HuH-7.5 (cell line): ENCODE measurements around the gene SLC8A3.
"Not testable (repeated sequence)": the region's sequence is repeated elsewhere in the genome, so short reads cannot be mapped to it uniquely, and the experiment has no call there.

Source experiments
- DNase-seq: peaks from one replicate; pipeline ENCODE4 v3.0.0; 2011; ENCODE audit warnings: low spot score

The SLC8A3 gene

GRCh38 chr14:70188659-70189455 lies at the start of gene SLC8A3:
Gene SLC8A3, minus strand, starts transcription at chr14:70188951. Its CDS starts 20,529 bp downstream, at chr14:70168422.
- peak; percentile 46 for DNase-seq

GRCh38 chr14:70237710-70238109 lies 49.0 kb upstream of the SLC8A3 start:
- no peak for DNase-seq

GRCh38 chr14:70234066-70234950 lies 45.6 kb upstream of the SLC8A3 start:
- no peak for DNase-seq

- DNase-seq, result not testable (repeated sequence)
Observed at GRCh38 chr14:70231756-70232544, 43.2 kb upstream of the SLC8A3 start.

GRCh38 chr14:70229877-70230640 lies 41.3 kb upstream of the SLC8A3 start:
- not testable (repeated sequence) for DNase-seq

GRCh38 chr14:70213721-70214282 lies 25.1 kb upstream of the SLC8A3 start:
- DNase-seq, result no peak

- no peak for DNase-seq
Observed at GRCh38 chr14:70212752-70213151, 24.0 kb upstream of the SLC8A3 start.

- DNase-seq, result no peak
Observed at GRCh38 chr14:70208380-70208779, 19.6 kb upstream of the SLC8A3 start.

GRCh38 chr14:70203686-70204085 lies 14.9 kb upstream of the SLC8A3 start:
- DNase-seq, result no peak

GRCh38 chr14:70201994-70202393 lies 13.2 kb upstream of the SLC8A3 start:
- DNase-seq, result no peak

GRCh38 chr14:70193396-70193795 lies 4.6 kb upstream of the SLC8A3 start:
- DNase-seq, result no peak

- DNase-seq, result no peak
Observed at GRCh38 chr14:70192915-70193314, 4.2 kb upstream of the SLC8A3 start.

GRCh38 chr14:70190156-70190555 lies 1.4 kb upstream of the SLC8A3 start:
- no peak for DNase-seq

GRCh38 chr14:70189456-70190077 lies 816 bp upstream of the SLC8A3 start:
- DNase-seq, result no peak

GRCh38 chr14:70188322-70188658 lies 461 bp downstream of the SLC8A3 start:
- no peak for DNase-seq

GRCh38 chr14:70186900-70187451 lies 1.8 kb downstream of the SLC8A3 start:
- DNase-seq, result no peak

- DNase-seq, result no peak
Observed at GRCh38 chr14:70183991-70184390, 4.8 kb downstream of the SLC8A3 start.

GRCh38 chr14:70181276-70181675 lies 7.5 kb downstream of the SLC8A3 start:
- no peak for DNase-seq

GRCh38 chr14:70180718-70181117 lies 8.0 kb downstream of the SLC8A3 start:
- DNase-seq, result no peak

GRCh38 chr14:70177081-70177800 lies 11.5 kb downstream of the SLC8A3 start:
- DNase-seq, result no peak
